Activated CD4-positive, CD25-positive, alpha-beta regulatory T cell (primary cell): ENCODE data around the gene CDCA4.

Source experiments
- DNase-seq, 4 experiments: peaks; one replicate each; lab custom pipeline; 2025; lab: John Stamatoyannopoulos, UW

CDCA4 gene

GRCh38 chr14:105013150-105013785 is 7.6 kb downstream of the CDCA4 start:
- no peak for DNase-seq

- no peak for DNase-seq
Observed at GRCh38 chr14:105012171-105012985, 8.5 kb downstream of the CDCA4 start.

- DNase-seq = no peak
Observed at GRCh38 chr14:105011312-105011990, 9.4 kb downstream of the CDCA4 start.

DNA sequence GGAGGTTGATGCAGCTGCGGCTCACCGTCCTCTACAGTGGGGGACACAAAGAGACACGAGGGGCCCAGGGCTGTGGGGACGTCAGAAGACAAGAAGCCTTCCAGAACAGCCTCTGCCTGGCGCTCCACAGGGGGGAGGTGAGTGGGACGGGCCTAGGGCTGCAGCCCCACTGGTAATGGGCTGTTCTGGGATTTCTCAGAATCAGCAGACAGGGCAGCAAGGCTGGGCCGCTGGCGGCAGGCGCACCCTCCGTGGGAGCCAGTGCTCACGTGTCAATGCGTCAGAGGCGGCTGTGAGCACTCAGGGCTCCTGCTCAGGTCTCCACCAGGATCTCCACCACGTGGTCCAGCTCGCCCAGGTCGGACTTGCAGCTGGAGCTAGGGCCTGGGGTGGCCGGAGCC is 10.0 kb downstream of the CDCA4 start:
- no peak for DNase-seq

GRCh38 chr14:105010106-105010505 is 10.8 kb downstream of the CDCA4 start:
- no peak for DNase-seq

GRCh38 chr14:105007593-105008264 is 13.2 kb downstream of the CDCA4 start:
- no peak for DNase-seq

DNA sequence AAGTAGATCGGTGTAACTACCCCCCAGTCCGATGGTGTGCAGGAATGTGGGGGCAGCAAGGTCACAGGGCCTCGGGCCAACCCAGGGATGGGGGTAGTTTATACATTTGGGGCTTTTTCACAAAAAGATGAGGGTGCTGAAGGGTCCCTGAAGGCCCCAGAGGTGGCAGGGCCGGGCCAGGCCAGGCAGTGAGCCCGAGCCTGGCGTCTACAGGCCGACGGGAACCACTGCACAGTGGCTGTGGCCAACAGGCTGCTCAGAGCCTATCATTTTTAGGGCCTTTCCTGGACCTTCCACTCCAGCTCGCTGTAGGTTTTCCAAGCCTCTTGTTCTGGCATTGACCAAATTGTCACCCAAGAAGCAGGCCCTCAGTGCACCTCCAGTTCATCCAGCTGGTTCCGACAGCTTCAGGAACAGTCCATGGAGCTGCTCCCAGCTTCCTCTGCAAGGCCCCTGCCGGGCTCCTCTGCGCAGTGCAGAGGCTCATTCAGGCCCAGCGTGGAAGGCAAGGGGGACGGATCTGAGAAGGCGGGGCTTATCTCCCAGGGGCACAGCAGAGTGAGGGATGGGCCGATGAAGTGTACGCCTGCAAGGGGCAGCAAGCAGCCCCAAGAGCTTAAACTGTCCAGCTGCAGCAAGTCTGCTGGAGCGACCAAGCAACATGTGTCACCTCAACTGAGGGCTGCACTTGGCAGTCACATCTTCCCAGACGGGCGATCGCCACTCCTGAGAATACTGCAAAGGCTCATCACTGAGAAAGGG is 13.9 kb downstream of the CDCA4 start:
- DNase-seq = no peak

DNA sequence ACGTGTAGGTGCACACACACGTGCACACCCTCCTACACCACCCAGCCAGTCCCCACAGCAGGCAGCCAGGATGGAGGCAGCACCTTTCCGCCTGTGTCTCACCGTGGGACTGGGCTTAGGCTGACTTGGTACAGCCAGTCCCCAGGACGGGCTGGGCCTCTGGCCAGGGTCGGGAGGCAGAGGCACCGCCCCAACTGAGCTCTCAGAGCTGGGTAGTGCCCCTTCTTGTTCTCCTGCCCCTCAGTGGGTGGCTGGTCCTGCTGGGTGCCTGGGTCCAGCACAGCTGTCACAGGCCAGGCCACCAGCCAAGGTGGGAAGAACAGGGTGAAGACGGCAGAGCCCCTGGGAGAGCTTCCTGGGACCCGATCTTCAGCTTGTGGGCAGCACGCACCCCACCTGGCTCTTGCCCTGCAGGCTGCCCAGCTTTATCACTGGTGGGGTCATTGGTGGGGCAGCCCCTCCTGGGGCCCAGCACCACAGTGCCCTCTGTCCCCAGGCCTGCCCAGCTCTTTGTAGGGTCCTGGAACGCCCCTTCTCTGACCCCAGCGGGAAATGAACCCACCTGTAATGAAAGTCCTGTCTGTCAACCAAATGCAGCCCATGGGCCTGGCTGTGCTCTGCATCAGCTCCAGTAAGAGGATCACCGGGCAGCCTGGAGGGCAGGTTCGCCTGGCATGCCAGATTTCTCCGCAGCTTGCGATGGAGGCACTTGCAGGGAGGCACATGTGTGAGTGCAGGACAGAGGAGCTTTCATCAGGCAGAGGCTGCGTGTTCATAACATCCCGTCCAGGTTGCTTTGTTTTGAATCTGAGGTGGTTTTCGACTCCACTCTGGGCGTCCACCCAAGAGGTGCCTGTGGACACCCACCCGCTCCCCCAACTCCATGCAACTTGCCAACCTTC is 14.7 kb downstream of the CDCA4 start:
- DNase-seq = no peak

GRCh38 chr14:105005329-105005928 is 15.5 kb downstream of the CDCA4 start:
- DNase-seq = no peak

- no peak for DNase-seq
Observed at GRCh38 chr14:104999361-104999760, 21.5 kb downstream of the CDCA4 start.

DNA sequence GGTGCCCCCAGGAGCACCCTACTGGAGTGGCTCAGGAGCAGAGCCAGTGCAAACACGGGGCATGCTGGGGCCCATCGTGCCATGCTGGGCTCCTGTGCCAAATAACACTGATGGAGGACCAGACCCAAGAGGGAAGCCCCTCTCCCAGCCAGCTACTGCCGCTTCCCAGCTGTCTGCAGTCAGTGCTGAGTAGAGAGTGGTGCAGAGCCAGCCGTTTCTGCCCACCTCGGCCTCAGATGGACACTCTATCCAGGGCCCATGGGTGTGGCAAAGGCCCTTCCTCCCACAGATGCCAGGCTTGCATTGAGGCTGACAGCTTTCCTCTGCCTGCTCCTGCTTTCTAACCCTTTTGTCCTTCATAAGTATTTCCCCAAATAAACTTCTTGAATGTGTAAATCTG is 22.1 kb downstream of the CDCA4 start:
- DNase-seq = no peak

- no peak for DNase-seq
Observed at GRCh38 chr14:104996483-104996882, 24.4 kb downstream of the CDCA4 start.

- DNase-seq = no peak
Observed at GRCh38 chr14:104996032-104996431, 24.9 kb downstream of the CDCA4 start.

- DNase-seq = no peak
Observed at GRCh38 chr14:104994978-104995377, 25.9 kb downstream of the CDCA4 start.

- DNase-seq = no peak
Observed at GRCh38 chr14:104993808-104994591, 26.9 kb downstream of the CDCA4 start.

DNA sequence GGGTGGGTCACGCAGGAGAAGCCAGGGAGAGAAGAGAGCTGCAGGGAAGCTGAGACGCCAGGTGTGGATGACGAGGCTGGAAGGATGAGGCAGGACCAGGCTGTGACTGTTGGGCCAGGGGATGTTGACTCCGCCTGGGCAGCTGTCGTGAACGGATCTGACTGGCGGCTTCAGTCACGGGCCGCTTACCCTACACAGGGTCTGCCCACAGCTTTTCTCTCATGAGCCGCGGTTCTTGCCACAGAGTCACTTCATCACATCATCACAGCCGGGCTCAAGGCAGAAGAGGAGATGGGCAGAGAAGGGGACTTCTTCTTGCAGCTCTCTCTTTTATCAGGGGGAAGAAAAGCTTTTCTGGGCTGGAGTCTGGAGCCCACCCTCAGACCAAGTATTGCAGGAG is 27.6 kb downstream of the CDCA4 start:
- DNase-seq = no peak

GRCh38 chr14:104992501-104992900 is 28.4 kb downstream of the CDCA4 start:
- DNase-seq = no peak

- DNase-seq = no peak
Observed at GRCh38 chr14:104991896-104992230, 29.0 kb downstream of the CDCA4 start.

- DNase-seq = no peak
Observed at GRCh38 chr14:104989951-104990303, 31.0 kb downstream of the CDCA4 start.
